Measurements from ENCODE around the gene MAP4K5. TPM values are rescaled to one million over a fixed set of nuclear protein-coding genes. Genes with fewer than 3 reads are reported as not detected.

MAP4K5 gene
- total RNA-seq, 1 experiment from 2014 or later = 48.4 TPM

DNA sequence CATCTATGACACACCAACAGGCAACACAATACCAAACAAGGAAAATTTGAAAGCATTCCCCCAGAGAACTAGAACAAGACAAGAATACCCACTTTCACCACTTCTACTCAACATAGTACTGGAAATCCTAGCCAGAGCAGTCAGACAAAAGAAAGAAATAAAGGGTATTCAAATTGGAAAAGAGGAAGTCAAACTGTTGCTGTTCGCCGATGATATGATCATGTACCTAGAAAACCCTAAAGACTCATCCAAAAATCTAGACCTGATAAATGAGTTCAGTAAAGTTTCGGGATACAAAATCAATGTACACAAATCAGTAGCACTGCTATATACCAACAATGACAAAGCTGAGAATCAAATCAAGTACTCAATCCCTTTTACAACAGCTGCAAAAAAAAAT lies 19.5 kb upstream of the MAP4K5 start:
- no peak overlapping the region for H3K4me3 Mint-ChIP-seq (ENCODE audit: unreplicated experiment)
- TF ChIP-seq, protein P1, sequence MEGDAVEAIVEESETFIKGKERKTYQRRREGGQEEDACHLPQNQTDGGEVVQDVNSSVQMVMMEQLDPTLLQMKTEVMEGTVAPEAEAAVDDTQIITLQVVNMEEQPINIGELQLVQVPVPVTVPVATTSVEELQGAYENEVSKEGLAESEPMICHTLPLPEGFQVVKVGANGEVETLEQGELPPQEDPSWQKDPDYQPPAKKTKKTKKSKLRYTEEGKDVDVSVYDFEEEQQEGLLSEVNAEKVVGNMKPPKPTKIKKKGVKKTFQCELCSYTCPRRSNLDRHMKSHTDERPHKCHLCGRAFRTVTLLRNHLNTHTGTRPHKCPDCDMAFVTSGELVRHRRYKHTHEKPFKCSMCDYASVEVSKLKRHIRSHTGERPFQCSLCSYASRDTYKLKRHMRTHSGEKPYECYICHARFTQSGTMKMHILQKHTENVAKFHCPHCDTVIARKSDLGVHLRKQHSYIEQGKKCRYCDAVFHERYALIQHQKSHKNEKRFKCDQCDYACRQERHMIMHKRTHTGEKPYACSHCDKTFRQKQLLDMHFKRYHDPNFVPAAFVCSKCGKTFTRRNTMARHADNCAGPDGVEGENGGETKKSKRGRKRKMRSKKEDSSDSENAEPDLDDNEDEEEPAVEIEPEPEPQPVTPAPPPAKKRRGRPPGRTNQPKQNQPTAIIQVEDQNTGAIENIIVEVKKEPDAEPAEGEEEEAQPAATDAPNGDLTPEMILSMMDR (IDR thresholded peaks at IDR 0.05; ENCODE audit: insufficient read depth in 1 of 2, low read depth in 1 of 2, low read length in 1 of 2, severe bottlenecking in 1 of 2, unreplicated experiment in 1 of 2) = no peak
- Histone ChIP-seq H3K36me3 (ENCODE audit: control insufficient read depth, insufficient read depth, low read length) (no peaks in the 10 kb centered on the region), H3K9me3 (no peaks in the 10 kb centered on the region), H3K27me3 (replicated peaks; ENCODE audit: control insufficient read depth, insufficient read depth, low read length) (no peaks in the 10 kb centered on the region), H3K4me3 (ENCODE audit: low read depth, low read length) (no peak overlapping the region), H3K4me1 (no peaks in the 10 kb centered on the region)
- no TSS peak for BruUV-seq (replicated peaks)
- POLR2A ChIA-PET = interaction anchor here (0.6 kb wide), 1 partner anchor 239 kb away, joined by 4 read pairs; no protein-coding TSS in a partner anchor
- H3K27ac Mint-ChIP-seq (ENCODE audit: unreplicated experiment) = no peak overlapping the region
- no peaks in the 10 kb centered on the region for H3K4me1 Mint-ChIP-seq (ENCODE audit: low read depth, unreplicated experiment)
- H3K9me3 Mint-ChIP-seq (ENCODE audit: unreplicated experiment) = no peaks in the 10 kb centered on the region
- H3K36me3 Mint-ChIP-seq (ENCODE audit: insufficient read depth, unreplicated experiment) = no peaks in the 10 kb centered on the region
- DNase-seq = no peak
- intact Hi-C loops (cut with micrococcal nuclease; ENCODE audit: unreplicated experiment) = no loop called here
- CTCF ChIA-PET = no interaction called here
- peaks cover 21% of the 10 kb centered on the region for H3K27me3 Mint-ChIP-seq (ENCODE audit: insufficient read depth, unreplicated experiment)

DNA sequence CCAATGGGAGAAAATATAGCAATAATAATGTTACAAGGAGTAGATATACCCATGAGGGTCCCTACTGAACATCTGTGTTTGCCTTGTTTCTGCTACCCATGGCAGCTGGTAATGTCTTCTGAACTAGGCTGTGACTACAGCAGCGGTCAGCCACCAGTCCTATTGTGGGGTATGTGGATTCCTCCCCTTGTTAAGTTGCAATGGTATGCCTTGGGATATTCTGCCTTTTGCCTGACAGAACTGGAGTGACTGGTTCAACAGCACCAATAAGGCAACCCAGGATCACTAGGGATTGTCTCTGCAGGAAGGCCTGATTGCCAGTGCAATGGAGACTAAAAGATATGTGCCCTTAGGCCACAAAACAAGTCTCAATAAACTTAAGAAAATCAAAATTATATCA lies 17.9 kb upstream of the MAP4K5 start:
- H3K9me3 Mint-ChIP-seq (ENCODE audit: unreplicated experiment) = no peaks in the 10 kb centered on the region
- H3K27ac Mint-ChIP-seq (ENCODE audit: unreplicated experiment) = no peak overlapping the region
- no peaks in the 10 kb centered on the region for H3K36me3 ChIP-seq (ENCODE audit: control insufficient read depth, insufficient read depth, low read length)
- TF ChIP-seq, protein P1 (IDR thresholded peaks at IDR 0.05; ENCODE audit: insufficient read depth in 1 of 2, low read depth in 1 of 2, low read length in 1 of 2, severe bottlenecking in 1 of 2, unreplicated experiment in 1 of 2) = no peak
- peaks cover 18% of the 10 kb centered on the region for H3K27me3 Mint-ChIP-seq (ENCODE audit: insufficient read depth, unreplicated experiment)
- 0 out of 2 replicates have a peak, but pooled peaks cover 4% of the 10 kb centered on the region for H3K4me1 ChIP-seq
- H3K27me3 ChIP-seq (replicated peaks; ENCODE audit: control insufficient read depth, insufficient read depth, low read length) = no peaks in the 10 kb centered on the region
- H3K4me3 Mint-ChIP-seq (ENCODE audit: unreplicated experiment) = no peak overlapping the region
- POLR2A ChIA-PET = no interaction called here
- no peak overlapping the region for H3K4me3 ChIP-seq (ENCODE audit: low read depth, low read length)
- CTCF ChIA-PET = no interaction called here
- intact Hi-C loops (cut with micrococcal nuclease; ENCODE audit: unreplicated experiment) = no loop called here
- H3K4me1 Mint-ChIP-seq (ENCODE audit: low read depth, unreplicated experiment) = no peaks in the 10 kb centered on the region
- no peaks in the 10 kb centered on the region for H3K36me3 Mint-ChIP-seq (ENCODE audit: insufficient read depth, unreplicated experiment)
- DNase-seq = peak in 1 of 2 experiments; percentile 12
- H3K9me3 ChIP-seq = no peaks in the 10 kb centered on the region
- no TSS peak for BruUV-seq (replicated peaks)

DNA sequence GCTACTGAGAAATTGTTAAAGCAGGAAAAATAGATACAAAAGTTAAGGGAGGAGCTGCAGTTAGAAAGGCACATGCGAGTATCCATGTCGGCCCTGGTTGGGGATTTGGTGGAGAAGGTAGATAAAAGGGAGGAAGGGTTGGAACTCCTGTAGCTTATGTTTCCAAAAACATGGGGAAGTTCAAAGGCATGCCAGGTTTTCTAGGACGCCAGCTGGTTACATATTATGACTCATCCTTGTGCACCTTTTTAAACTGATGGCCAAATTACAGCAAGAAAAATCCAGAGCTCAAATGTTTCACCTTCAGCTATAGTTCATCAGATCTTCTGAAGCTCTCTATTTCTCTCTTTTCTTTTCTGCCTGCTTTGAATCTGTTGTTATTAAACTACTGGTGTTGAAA lies 13.2 kb upstream of the MAP4K5 start:
- CTCF ChIA-PET = no interaction called here
- no peak overlapping the region for H3K27ac Mint-ChIP-seq (ENCODE audit: unreplicated experiment)
- TF ChIP-seq, protein P1 (IDR thresholded peaks at IDR 0.05; ENCODE audit: insufficient read depth in 1 of 2, low read depth in 1 of 2, low read length in 1 of 2, severe bottlenecking in 1 of 2, unreplicated experiment in 1 of 2) = no peak
- BruUV-seq (replicated peaks) = no TSS peak
- Histone ChIP-seq H3K36me3 (ENCODE audit: control insufficient read depth, insufficient read depth, low read length) (no peaks in the 10 kb centered on the region), H3K27me3 (replicated peaks; ENCODE audit: control insufficient read depth, insufficient read depth, low read length) (no peaks in the 10 kb centered on the region), H3K4me1 (peaks cover 13% of the 10 kb centered on the region; the same call in 1 of the 2 replicates), H3K9me3 (no peaks in the 10 kb centered on the region), H3K4me3 (ENCODE audit: low read depth, low read length) (no peak overlapping the region)
- no peak for DNase-seq
- H3K4me3 Mint-ChIP-seq (ENCODE audit: unreplicated experiment) = no peak overlapping the region
- no peaks in the 10 kb centered on the region for H3K36me3 Mint-ChIP-seq (ENCODE audit: insufficient read depth, unreplicated experiment)
- peaks cover 6% of the 10 kb centered on the region for H3K4me1 Mint-ChIP-seq (ENCODE audit: low read depth, unreplicated experiment)
- intact Hi-C loops (cut with micrococcal nuclease; ENCODE audit: unreplicated experiment) = no loop called here
- POLR2A ChIA-PET = no interaction called here
- H3K27me3 Mint-ChIP-seq (ENCODE audit: insufficient read depth, unreplicated experiment) = peaks cover under 1% of the 10 kb centered on the region
- no peaks in the 10 kb centered on the region for H3K9me3 Mint-ChIP-seq (ENCODE audit: unreplicated experiment)

All from Caco-2 (cell line).